ENCODE data around the gene ZNF280A.
"Not testable (repeated sequence)": the region's sequence is repeated elsewhere in the genome, so short reads cannot be mapped to it uniquely, and the experiment has no call there.

The ZNF280A gene

GRCh38 chr22:22545084-22545483 is 25.0 kb upstream of the ZNF280A start:
- no peak for DNase-seq (ENCODE audit: low read depth)

- no peak for DNase-seq (ENCODE audit: low read depth)
These were observed 18.3 kb upstream of the ZNF280A start for GRCh38 chr22:22538226-22538989.

- no peak for DNase-seq (ENCODE audit: low read depth)
These were observed 16.8 kb upstream of the ZNF280A start for GRCh38 chr22:22536916-22537315.

- no peak for DNase-seq (ENCODE audit: low read depth)
These were observed 16.4 kb upstream of the ZNF280A start for GRCh38 chr22:22536515-22536914.

GRCh38 chr22:22535662-22536061 is 15.6 kb upstream of the ZNF280A start:
- no peak for DNase-seq (ENCODE audit: low read depth)

- DNase-seq (ENCODE audit: low read depth): no peak
These were observed 14.7 kb upstream of the ZNF280A start for GRCh38 chr22:22534604-22535415.

GRCh38 chr22:22533863-22534262 is 13.8 kb upstream of the ZNF280A start:
- no peak for DNase-seq (ENCODE audit: low read depth)

GRCh38 chr22:22533417-22533816 is 13.3 kb upstream of the ZNF280A start:
- no peak for DNase-seq (ENCODE audit: low read depth)

- not testable (repeated sequence) for DNase-seq (ENCODE audit: low read depth)
These were observed 12.5 kb upstream of the ZNF280A start for GRCh38 chr22:22532547-22533071.

GRCh38 chr22:22531770-22532546 is 11.9 kb upstream of the ZNF280A start:
- DNase-seq (ENCODE audit: low read depth): no peak

GRCh38 chr22:22528780-22529179 is 8.7 kb upstream of the ZNF280A start:
- no peak for DNase-seq (ENCODE audit: low read depth)

- no peak for DNase-seq (ENCODE audit: low read depth)
These were observed 7.2 kb upstream of the ZNF280A start for GRCh38 chr22:22527312-22527711.

- no peak for DNase-seq (ENCODE audit: low read depth)
These were observed 6.2 kb upstream of the ZNF280A start for GRCh38 chr22:22526125-22526912.

- DNase-seq (ENCODE audit: low read depth): no peak
These were observed 3.4 kb upstream of the ZNF280A start for GRCh38 chr22:22523494-22523893.

GRCh38 chr22:22521631-22522030 is 1.6 kb upstream of the ZNF280A start:
- no peak for DNase-seq (ENCODE audit: low read depth)

- no peak for DNase-seq (ENCODE audit: low read depth)
These were observed 865 bp upstream of the ZNF280A start for GRCh38 chr22:22520667-22521602.

- DNase-seq (ENCODE audit: low read depth): no peak
These were observed 479 bp downstream of the ZNF280A start for GRCh38 chr22:22519591-22519990.

GRCh38 chr22:22516992-22517391 is 3.1 kb downstream of the ZNF280A start:
- no peak for DNase-seq (ENCODE audit: low read depth)

- DNase-seq (ENCODE audit: low read depth): no peak
These were observed 4.2 kb downstream of the ZNF280A start for GRCh38 chr22:22515890-22516289.

GRCh38 chr22:22514431-22514830 is 5.6 kb downstream of the ZNF280A start:
- DNase-seq (ENCODE audit: low read depth): not testable (repeated sequence)
